ENCODE data around the gene QRFP. TPM values are rescaled to one million over a fixed set of nuclear protein-coding genes. Genes with fewer than 3 reads are reported as not detected.

QRFP gene
- total and polyA plus RNA-seq, 2 of the 8 experiments (the other 6 are each of a cell fraction or from before 2014, with no cell fraction given), result not detected

DNA sequence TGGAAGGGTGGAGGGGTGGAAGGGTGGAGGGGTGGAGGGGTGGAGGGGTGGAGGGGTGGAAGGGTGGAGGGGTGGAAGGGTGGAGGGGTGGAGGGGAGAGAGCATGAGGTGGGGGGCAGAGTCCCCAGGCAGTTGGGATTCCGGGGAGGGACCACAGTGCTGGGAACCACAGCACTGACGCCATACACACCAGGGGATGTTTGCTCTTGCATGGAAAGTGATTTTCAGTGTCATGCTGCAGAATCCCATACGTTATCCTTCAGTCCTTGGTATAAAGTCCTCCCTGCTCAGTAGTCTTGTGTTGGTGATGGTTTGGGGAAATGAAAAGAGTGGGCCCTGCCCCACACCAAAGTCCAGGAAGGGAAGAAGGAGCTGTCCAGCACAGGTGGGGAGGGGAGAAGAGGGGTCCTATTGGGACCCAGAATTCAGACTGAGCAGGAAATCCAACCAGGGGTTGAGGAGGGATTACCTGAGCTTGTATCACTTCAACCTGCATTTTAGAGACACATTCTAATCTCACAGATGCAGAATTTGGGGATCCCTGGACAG is 48.0 kb upstream of the QRFP start (continued):
- TF ChIP-seq RBBP5 (IDR thresholded peaks at IDR 0.05; ENCODE audit: borderline replicate concordance, low read depth, low read length), result no peak
- TF ChIP-seq SAP30 (IDR thresholded peaks at IDR 0.05; ENCODE audit: insufficient read depth, insufficient replicate concordance, low read length), result no peak
- TF ChIP-seq TEAD4 (IDR thresholded peaks at IDR 0.05; ENCODE audit: low read depth, low read length), result no peak
- TF ChIP-seq CHD2 (IDR thresholded peaks at IDR 0.05; ENCODE audit: low read length), result no peak
- TF ChIP-seq, protein P1, sequence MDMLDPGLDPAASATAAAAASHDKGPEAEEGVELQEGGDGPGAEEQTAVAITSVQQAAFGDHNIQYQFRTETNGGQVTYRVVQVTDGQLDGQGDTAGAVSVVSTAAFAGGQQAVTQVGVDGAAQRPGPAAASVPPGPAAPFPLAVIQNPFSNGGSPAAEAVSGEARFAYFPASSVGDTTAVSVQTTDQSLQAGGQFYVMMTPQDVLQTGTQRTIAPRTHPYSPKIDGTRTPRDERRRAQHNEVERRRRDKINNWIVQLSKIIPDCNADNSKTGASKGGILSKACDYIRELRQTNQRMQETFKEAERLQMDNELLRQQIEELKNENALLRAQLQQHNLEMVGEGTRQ (IDR thresholded peaks at IDR 0.05; ENCODE audit: low read length), result no peak

All from H1 (cell line).